COLO829 (cell line): ENCODE data around the gene STIP1.
A peak's percentile ranks its signal among the peaks of the same experiment; 100 is the strongest.
"Not testable (repeated sequence)": the region's sequence is repeated elsewhere in the genome, so short reads cannot be mapped to it uniquely, and the experiment has no call there.

Source experiments
- DNase-seq: peaks from one replicate; pipeline ENCODE4 v3.0.0; 2012; ENCODE audit warnings: low spot score

STIP1 gene

DNA sequence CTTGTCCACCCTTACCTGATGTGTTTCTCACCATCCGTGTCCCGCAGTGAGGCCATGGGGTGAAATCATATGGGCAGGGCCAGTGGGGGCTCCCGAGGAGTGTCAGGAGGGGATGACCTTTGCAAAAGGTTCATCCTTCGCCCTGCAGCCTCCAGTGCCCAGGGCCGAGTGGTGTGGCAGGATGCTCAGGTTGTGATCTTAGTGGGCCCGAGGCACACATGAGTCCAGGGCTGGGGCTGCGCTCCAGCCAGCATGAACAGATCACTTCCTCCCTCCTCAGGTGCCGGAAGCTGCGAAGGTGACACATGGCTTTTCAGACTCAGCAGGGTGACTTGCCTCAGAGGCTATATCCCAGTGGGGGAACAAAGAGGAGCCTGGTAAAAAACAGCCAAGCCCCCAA, 52.1 kb downstream of the STIP1 start:
- DNase-seq: no peak

- DNase-seq: no peak
Observed at GRCh38 chr11:64238999-64239398, 53.0 kb downstream of the STIP1 start.

GRCh38 chr11:64239662-64240434, 53.9 kb downstream of the STIP1 start:
- no peak for DNase-seq

- peak; percentile 96 for DNase-seq
Observed at GRCh38 chr11:64240435-64241240, 54.7 kb downstream of the STIP1 start, which contains the start of gene FKBP2. FKBP2 (plus strand) TSS chr11:64241095; CDS start chr11:64242388, 1,293 bp downstream.

DNA sequence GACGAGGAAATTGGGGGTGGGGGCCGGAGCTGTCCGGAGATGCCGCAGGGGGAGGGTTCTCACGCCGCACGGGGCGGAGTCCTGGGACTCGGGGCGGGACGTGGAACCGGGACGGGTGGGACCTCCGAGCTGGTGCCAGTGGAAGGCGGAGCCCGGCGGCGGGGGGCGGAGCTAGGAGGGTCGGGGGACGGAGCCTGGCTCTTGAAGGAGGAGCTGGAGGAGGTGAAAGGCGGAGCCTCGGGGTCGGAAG, 55.2 kb downstream of the STIP1 start:
- DNase-seq: peak; percentile 98

GRCh38 chr11:64241491-64242374, 55.8 kb downstream of the STIP1 start:
- DNase-seq: no peak

GRCh38 chr11:64243236-64243854, 57.4 kb downstream of the STIP1 start:
- no peak for DNase-seq

GRCh38 chr11:64244107-64244506, 58.1 kb downstream of the STIP1 start:
- no peak for DNase-seq

DNA sequence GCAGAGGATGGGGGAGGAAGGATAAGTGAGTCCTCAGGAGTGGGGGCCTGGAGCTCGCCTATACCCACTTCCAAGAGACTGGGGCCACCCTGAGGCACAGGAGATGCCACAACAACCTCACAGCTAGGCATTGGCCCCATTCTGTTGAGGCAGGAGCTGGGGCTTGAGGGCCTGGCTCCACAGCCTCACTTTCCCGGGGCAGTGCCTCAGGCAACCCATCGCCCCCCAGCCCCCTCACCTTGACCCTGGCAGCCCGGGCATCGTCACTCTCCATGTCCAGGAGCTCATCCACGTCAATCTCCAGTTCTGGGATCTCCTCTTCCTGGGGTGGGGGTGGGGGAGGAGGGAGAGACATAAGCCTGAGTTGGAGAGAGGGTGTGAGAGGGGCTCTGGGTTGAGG, 59.0 kb downstream of the STIP1 start:
- DNase-seq: no peak

DNA sequence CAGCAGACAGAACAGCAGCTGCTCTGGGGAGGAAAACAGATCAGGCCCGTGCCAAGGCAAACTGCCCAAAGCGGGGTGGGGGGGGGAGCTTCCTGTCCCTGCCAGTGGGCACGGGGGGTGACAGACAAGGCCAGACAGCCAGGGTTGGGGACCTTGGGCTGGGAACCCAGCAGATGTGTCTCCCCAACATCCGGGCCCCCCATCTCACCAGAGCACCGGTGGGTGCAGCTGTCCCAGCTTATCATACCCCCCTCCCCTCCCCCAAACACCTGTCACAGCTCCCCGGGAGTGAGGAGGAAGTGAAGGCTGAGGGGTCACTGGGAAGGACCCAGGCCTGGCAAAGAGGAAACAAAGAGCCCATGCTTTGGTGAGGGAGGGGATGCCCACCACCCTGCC, 59.4 kb downstream of the STIP1 start:
- DNase-seq: no peak

- DNase-seq: no peak
Observed at GRCh38 chr11:64245797-64246620, 60.0 kb downstream of the STIP1 start.

- DNase-seq: not testable (repeated sequence)
Observed at GRCh38 chr11:64246621-64246870, 60.6 kb downstream of the STIP1 start.

- peak; percentile 76 for DNase-seq
Observed at GRCh38 chr11:64246871-64247728, 61.1 kb downstream of the STIP1 start, which contains the start of gene PPP1R14B. PPP1R14B (minus strand) TSS chr11:64246943; CDS start chr11:64246673, 270 bp downstream.

DNA sequence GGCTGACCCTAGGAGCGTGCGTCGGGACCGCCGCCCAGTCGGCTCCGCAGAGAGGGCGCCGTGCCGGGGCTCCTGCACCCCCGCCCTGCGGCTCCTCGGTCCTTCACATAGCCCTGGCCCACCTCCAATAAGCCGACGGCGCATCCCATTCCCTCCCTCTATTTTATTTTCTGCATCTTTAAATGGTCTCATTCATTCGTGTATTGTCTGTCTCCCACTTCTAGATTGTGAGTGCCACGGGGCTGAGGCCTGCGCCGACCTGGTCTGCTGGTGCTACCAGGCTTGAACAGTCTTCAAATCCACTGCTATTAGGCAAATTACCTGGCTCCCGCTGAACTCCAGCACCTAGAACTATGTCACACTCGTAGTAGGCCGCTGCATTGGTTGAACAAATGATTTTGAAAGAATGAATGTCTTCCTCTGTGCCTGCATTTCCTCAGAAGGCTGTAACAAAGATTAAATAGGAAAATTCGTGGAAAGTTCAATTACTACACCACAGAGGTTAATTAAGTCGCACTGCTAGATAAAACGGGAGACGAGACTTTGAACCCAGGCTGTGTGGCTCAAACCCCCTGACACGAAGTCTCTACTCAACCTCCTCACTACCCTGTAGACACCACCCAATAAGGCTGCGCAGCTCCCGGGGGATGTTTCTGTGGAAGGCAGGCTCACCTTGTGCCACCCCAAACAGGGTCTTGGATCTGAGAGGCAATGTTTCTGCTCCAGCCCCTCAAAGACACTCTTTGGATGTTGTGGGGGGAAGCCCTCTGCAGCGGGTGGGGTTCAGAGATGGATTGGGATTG, 62.0 kb downstream of the STIP1 start:
- DNase-seq: no peak

- DNase-seq: no peak
Observed at GRCh38 chr11:64248578-64248977, 62.6 kb downstream of the STIP1 start.

DNA sequence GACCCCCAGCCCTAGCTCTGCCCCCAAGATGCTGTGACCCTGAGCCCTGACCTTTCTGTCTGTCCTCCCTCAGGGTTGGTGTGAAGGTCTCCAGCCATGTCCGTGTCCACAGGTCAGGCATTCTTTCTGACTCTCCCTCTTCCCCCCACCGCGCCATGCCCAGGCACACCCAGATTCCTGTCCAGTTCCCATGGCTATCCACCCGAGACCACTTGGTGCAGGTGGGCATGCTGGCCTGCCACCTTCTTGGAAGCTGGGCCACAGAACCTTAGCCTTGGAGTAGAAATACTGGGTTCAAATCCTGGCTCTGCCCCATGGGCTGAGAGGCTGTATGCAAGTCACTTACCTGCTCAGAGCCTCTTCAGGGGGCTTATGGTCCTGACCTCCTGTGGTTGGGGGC, 63.1 kb downstream of the STIP1 start:
- no peak for DNase-seq

GRCh38 chr11:64249563-64250414, 63.8 kb downstream of the STIP1 start:
- DNase-seq: no peak

DNA sequence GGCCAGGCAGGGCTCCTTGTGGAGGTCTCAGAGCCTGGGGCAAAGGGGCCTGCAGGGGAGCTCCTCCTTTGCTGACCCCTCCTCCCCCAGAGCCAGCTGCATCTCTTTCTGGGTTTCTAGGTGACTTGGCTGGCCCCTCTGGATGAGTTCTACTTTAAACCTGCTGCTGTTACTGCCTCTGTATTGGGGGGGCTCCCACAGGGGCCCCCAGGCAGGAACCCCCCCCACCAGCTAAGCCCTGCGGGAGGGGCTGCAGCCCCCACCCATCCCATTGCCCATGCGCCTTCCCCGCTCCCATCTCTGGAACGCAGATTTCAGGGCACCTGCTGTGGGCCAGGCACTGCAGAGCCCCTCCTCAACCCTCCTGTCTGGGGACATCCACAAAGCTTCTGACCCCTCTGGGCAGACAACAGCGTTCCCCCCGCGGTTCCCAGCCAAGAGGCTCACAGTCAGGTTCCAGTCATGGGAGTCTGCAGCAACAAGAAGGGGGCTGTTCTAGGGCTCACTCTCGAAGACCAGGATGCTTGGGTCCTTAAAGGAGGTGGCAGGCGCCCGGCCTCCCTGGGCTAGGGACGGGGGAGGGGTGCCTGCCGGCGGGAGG, 64.5 kb downstream of the STIP1 start:
- no peak for DNase-seq
